ENCODE data around the gene FLNC. TPM values are rescaled to one million over a fixed set of nuclear protein-coding genes. Genes with fewer than 3 reads are reported as not detected.

The FLNC gene
- polyA plus RNA-seq, 2 of the 4 experiments (the other 2 are of a cell fraction) = 0.43 to 3.4 TPM

GRCh38 chr7:128801667-128802418 lies 28.4 kb upstream of the FLNC start:
- ChIA-PET POLR2A (no interaction called here), CTCF (interaction anchor here (1.0 to 1.7 kb wide), 5 partner anchors 25 to 82 kb away, joined by 3 to 4 read pairs (median 3); partner anchors contain the start of gene ATP6V1F)
- H3K4me2 ChIP-seq = no peak overlapping the region
- DNase-seq (ENCODE audit: low read depth in 1 of 2, low spot score in 1 of 2) (no peak), FAIRE-seq (no peak), ATAC-seq (no peak)
- no peak for TF ChIP-seq HDAC2 (IDR thresholded peaks at IDR 0.05)
- TF ChIP-seq CBX2 (IDR thresholded peaks at IDR 0.05; ENCODE audit: borderline replicate concordance, low read depth) = no peak
- no peak for TF ChIP-seq CBX8 (IDR thresholded peaks at IDR 0.05)
- TF ChIP-seq CHD2 (IDR thresholded peaks at IDR 0.05; ENCODE audit: low read length, partially characterized antibody) = no peak
- no peak for TF ChIP-seq KDM1A (IDR thresholded peaks at IDR 0.05; ENCODE audit: low read depth)
- TF ChIP-seq JUN (IDR thresholded peaks at IDR 0.05) = no peak
- TF ChIP-seq RCOR1 (IDR thresholded peaks at IDR 0.05; ENCODE audit: low read depth, low read length) = no peak
- TF ChIP-seq SMC3 (IDR thresholded peaks at IDR 0.05) = no peak
- no peak for TF ChIP-seq CEBPB (IDR thresholded peaks at IDR 0.05)
- TF ChIP-seq, protein P1, sequence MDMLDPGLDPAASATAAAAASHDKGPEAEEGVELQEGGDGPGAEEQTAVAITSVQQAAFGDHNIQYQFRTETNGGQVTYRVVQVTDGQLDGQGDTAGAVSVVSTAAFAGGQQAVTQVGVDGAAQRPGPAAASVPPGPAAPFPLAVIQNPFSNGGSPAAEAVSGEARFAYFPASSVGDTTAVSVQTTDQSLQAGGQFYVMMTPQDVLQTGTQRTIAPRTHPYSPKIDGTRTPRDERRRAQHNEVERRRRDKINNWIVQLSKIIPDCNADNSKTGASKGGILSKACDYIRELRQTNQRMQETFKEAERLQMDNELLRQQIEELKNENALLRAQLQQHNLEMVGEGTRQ (IDR thresholded peaks at IDR 0.05) = no peak
- no peak overlapping the region for H3K27ac ChIP-seq
- no peaks in the 10 kb centered on the region for H3K9me3 ChIP-seq
- H3K4me3 ChIP-seq = no peak overlapping the region
- WGBS (ENCODE audit: missing lambda C conversion rate) = 65% methylated on average over 2 of the region's 2 CpGs
- H3K4me1 ChIP-seq = no peaks in the 10 kb centered on the region

GRCh38 chr7:128804484-128804883 lies 25.7 kb upstream of the FLNC start:
- ChIA-PET POLR2A (no interaction called here), CTCF (interaction anchor here (0.9 to 3.2 kb wide), 2 partner anchors 10 to 59 kb away, joined by 3 to 8 read pairs; no protein-coding TSS in a partner anchor)
- ATAC-seq (no peak), FAIRE-seq (no peak), DNase-seq (ENCODE audit: low read depth in 1 of 2, low spot score in 1 of 2) (no peak)
- Histone ChIP-seq H3K4me1 (no peaks in the 10 kb centered on the region), H3K9me3 (no peaks in the 10 kb centered on the region), H3K27ac (no peak overlapping the region), H3K4me3 (no peak overlapping the region), H3K4me2 (no peak overlapping the region)
- 87% methylated on average over 6 of the region's 6 CpGs for WGBS (ENCODE audit: missing lambda C conversion rate)
- TF ChIP-seq ZSCAN20 (CRISPR knock-in tag; IDR thresholded peaks at IDR 0.05) (no peak), MAFK (IDR thresholded peaks at IDR 0.05; ENCODE audit: partially characterized antibody) (no peak), POLR2A (IDR thresholded peaks at IDR 0.05; ENCODE audit: low read length) (no peak), EHMT2 (IDR thresholded peaks at IDR 0.05; ENCODE audit: low read depth) (no peak), TFCP2L1 (CRISPR knock-in tag; IDR thresholded peaks at IDR 0.05) (no peak)
- TF ChIP-seq, protein P2, sequence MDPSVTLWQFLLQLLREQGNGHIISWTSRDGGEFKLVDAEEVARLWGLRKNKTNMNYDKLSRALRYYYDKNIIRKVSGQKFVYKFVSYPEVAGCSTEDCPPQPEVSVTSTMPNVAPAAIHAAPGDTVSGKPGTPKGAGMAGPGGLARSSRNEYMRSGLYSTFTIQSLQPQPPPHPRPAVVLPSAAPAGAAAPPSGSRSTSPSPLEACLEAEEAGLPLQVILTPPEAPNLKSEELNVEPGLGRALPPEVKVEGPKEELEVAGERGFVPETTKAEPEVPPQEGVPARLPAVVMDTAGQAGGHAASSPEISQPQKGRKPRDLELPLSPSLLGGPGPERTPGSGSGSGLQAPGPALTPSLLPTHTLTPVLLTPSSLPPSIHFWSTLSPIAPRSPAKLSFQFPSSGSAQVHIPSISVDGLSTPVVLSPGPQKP (IDR thresholded peaks at IDR 0.05; ENCODE audit: low read depth, low read length) = no peak

DNA sequence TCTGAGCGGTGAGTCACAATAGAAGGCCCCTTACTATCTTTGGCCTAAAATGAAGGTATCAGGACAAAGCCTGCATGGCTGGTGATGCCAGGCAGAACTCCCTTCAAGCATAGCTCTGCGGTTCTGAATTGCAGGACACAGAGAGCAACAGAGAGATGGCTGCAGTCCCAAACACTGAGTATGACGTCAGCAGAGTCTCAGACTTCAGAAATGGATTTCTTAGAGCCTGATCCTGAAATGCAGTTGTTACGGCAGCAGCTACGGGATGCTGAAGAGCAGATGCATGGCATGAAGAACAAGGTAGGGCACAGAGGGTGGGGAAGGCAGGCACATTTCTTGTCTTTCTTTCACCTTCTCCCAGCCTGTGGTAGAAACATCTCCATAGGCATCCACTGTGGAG lies 25.0 kb upstream of the FLNC start:
- ATAC-seq (no peak), DNase-seq (ENCODE audit: low read depth in 1 of 2, low spot score in 1 of 2) (no peak), FAIRE-seq (no peak)
- ChIA-PET POLR2A (no interaction called here), CTCF (interaction anchor here (1.3 to 3.2 kb wide), 5 partner anchors 10 to 378 kb away, joined by 3 to 8 read pairs (median 3); no protein-coding TSS in a partner anchor)
- TF ChIP-seq JUNB (IDR thresholded peaks at IDR 0.05) (no peak), NFE2L2 (conservative IDR thresholded peaks at IDR 0.05; ENCODE audit: low read length) (no peak)
- Histone ChIP-seq H3K4me2 (no peak overlapping the region), H3K9me3 (no peaks in the 10 kb centered on the region), H3K4me1 (no peaks in the 10 kb centered on the region), H3K4me3 (no peak overlapping the region), H3K27ac (no peak overlapping the region)
- WGBS (ENCODE audit: missing lambda C conversion rate) = 81% methylated on average over 5 of the region's 5 CpGs

DNA sequence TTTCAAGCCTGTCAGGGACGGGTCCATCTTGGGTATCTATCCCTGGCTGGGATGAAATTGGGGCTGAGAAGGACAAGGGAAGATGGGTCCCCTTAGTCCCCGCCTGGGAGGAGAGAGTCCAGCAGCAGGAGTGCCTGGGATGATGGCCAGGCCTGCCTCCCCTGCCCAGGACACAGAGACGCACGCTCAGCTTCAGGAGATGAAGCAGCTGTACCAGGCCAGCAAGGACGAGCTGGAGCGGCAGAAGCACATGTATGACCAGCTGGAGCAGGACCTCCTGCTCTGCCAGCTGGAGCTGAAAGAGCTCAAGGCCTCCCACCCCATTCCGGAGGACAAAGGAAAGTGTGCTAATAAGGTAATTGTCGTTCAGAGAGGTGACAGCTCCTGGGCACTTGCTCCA lies 23.0 kb upstream of the FLNC start:
- no peak overlapping the region for H3K27ac ChIP-seq
- 63% methylated on average over 6 of the region's 8 CpGs for WGBS (ENCODE audit: missing lambda C conversion rate)
- no peak for DNase-seq (ENCODE audit: low read depth in 1 of 2, low spot score in 1 of 2)
- ChIA-PET POLR2A (no interaction called here), CTCF (interaction anchor here (0.6 to 3.2 kb wide), 3 partner anchors 13 to 307 kb away, joined by 3 to 8 read pairs (median 3); no protein-coding TSS in a partner anchor)
- ATAC-seq = no peak
- H3K9me3 ChIP-seq = no peaks in the 10 kb centered on the region
- no peaks in the 10 kb centered on the region for H3K4me1 ChIP-seq
- no peak for FAIRE-seq
- no peak overlapping the region for H3K4me2 ChIP-seq
- no peak overlapping the region for H3K4me3 ChIP-seq
- TF ChIP-seq EHMT2 (IDR thresholded peaks at IDR 0.05; ENCODE audit: low read depth) = no peak
- no peak for TF ChIP-seq FOSB (CRISPR knock-in tag; IDR thresholded peaks at IDR 0.05)
- no peak for TF ChIP-seq RAD21 (conservative IDR thresholded peaks at IDR 0.05 in 1 of 2, IDR thresholded peaks at IDR 0.05 in 1 of 2)
- TF ChIP-seq MAX (IDR thresholded peaks at IDR 0.05) = no peak
- TF ChIP-seq NPAS2 (CRISPR knock-in tag; IDR thresholded peaks at IDR 0.05; ENCODE audit: borderline replicate concordance) = no peak
- TF ChIP-seq POLR2AphosphoS2 (conservative IDR thresholded peaks at IDR 0.05; ENCODE audit: low read length) = no peak
- TF ChIP-seq, protein P3, sequence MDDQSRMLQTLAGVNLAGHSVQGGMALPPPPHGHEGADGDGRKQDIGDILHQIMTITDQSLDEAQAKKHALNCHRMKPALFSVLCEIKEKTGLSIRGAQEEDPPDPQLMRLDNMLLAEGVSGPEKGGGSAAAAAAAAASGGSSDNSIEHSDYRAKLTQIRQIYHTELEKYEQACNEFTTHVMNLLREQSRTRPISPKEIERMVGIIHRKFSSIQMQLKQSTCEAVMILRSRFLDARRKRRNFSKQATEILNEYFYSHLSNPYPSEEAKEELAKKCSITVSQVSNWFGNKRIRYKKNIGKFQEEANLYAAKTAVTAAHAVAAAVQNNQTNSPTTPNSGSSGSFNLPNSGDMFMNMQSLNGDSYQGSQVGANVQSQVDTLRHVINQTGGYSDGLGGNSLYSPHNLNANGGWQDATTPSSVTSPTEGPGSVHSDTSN (IDR thresholded peaks at IDR 0.05) = no peak
- TF ChIP-seq, protein P4, sequence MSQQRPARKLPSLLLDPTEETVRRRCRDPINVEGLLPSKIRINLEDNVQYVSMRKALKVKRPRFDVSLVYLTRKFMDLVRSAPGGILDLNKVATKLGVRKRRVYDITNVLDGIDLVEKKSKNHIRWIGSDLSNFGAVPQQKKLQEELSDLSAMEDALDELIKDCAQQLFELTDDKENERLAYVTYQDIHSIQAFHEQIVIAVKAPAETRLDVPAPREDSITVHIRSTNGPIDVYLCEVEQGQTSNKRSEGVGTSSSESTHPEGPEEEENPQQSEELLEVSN (IDR thresholded peaks at IDR 0.05; ENCODE audit: borderline replicate concordance, low read depth) = no peak
- TF ChIP-seq BCL3 (IDR thresholded peaks at IDR 0.05) = no peak
- no peak for TF ChIP-seq NR3C1 (IDR thresholded peaks at IDR 0.05)
